IPS-18a (cell line): ENCODE measurements around the gene ALDOB.

Experiments
- H3K27ac ChIP-seq: one replicate; pipeline ENCODE4 v1.5.1; 2013; ENCODE audit warnings: low read length
- H3K27me3 ChIP-seq: one replicate; pipeline ENCODE4 v1.6.1; 2013; ENCODE audit warnings: mild to moderate bottlenecking, low read length; ENCODE audit not compliant: control insufficient read depth, insufficient read depth
- H3K36me3 ChIP-seq: one replicate; pipeline ENCODE4 v1.6.1; 2013; ENCODE audit warnings: low read depth, low read length; ENCODE audit not compliant: control insufficient read depth
- H3K4me1 ChIP-seq: one replicate; pipeline ENCODE4 v1.6.1; 2013; ENCODE audit warnings: low read depth, low read length; ENCODE audit not compliant: control insufficient read depth
- H3K4me3 ChIP-seq: one replicate; pipeline ENCODE4 v1.5.1; 2013; ENCODE audit warnings: low read length
- H3K9ac ChIP-seq: one replicate; pipeline ENCODE4 v1.6.1; 2013; ENCODE audit warnings: mild to moderate bottlenecking, low read length, moderate library complexity
- H3K9me3 ChIP-seq: one replicate; pipeline ENCODE4 v1.6.1; 2013; ENCODE audit warnings: low read depth, low read length; ENCODE audit not compliant: control insufficient read depth

The ALDOB gene

GRCh38 chr9:101376111-101376848, 59.3 kb downstream of the ALDOB start:
- H3K36me3 ChIP-seq: no peaks in the 10 kb centered on the region
- H3K4me3 ChIP-seq: no peak overlapping the region
- no peak overlapping the region for H3K9ac ChIP-seq
- no peaks in the 10 kb centered on the region for H3K9me3 ChIP-seq
- no peak overlapping the region for H3K27ac ChIP-seq
- H3K4me1 ChIP-seq: no peaks in the 10 kb centered on the region
- no peaks in the 10 kb centered on the region for H3K27me3 ChIP-seq

GRCh38 chr9:101375546-101375945, 60.0 kb downstream of the ALDOB start:
- no peaks in the 10 kb centered on the region for H3K36me3 ChIP-seq
- no peaks in the 10 kb centered on the region for H3K9me3 ChIP-seq
- H3K27me3 ChIP-seq: no peaks in the 10 kb centered on the region
- no peak overlapping the region for H3K27ac ChIP-seq
- H3K4me3 ChIP-seq: no peak overlapping the region
- H3K4me1 ChIP-seq: no peaks in the 10 kb centered on the region
- H3K9ac ChIP-seq: no peak overlapping the region

GRCh38 chr9:101372327-101373118, 63.1 kb downstream of the ALDOB start:
- Histone ChIP-seq H3K36me3 (no peaks in the 10 kb centered on the region), H3K9me3 (no peaks in the 10 kb centered on the region), H3K9ac (no peak overlapping the region), H3K4me3 (no peak overlapping the region), H3K27ac (no peak overlapping the region), H3K4me1 (no peaks in the 10 kb centered on the region), H3K27me3 (no peaks in the 10 kb centered on the region)

- H3K27ac ChIP-seq: no peak overlapping the region
- no peaks in the 10 kb centered on the region for H3K4me1 ChIP-seq
These were observed 63.8 kb downstream of the ALDOB start for GRCh38 chr9:101371813-101372212.

More at GRCh38 chr9:101371813-101372212, 63.8 kb downstream of the ALDOB start:
- H3K36me3 ChIP-seq: no peaks in the 10 kb centered on the region
- no peaks in the 10 kb centered on the region for H3K27me3 ChIP-seq
- H3K9me3 ChIP-seq: no peaks in the 10 kb centered on the region
- no peak overlapping the region for H3K4me3 ChIP-seq
- H3K9ac ChIP-seq: no peak overlapping the region
